NCI-H82 treated with DMSO at 0.1 percent for 48 hours (cell line): ENCODE results near the gene R3HDML.
A peak's percentile ranks its signal among the peaks of the same experiment; 100 is the strongest.

Source experiments
- DNase-seq: peaks from one replicate; lab custom pipeline; 2025; ENCODE audit not compliant: unreplicated experiment; lab: John Stamatoyannopoulos, UW

Gene R3HDML

GRCh38 chr20:44361021-44361420, 24.2 kb downstream of the R3HDML start:
- DNase-seq, result no peak

GRCh38 chr20:44362466-44362940, 25.7 kb downstream of the R3HDML start:
- DNase-seq, result no peak

GRCh38 chr20:44364068-44364467, 27.2 kb downstream of the R3HDML start:
- DNase-seq, result no peak

- DNase-seq, result no peak
Observed at GRCh38 chr20:44364780-44365179, 27.9 kb downstream of the R3HDML start.

- no peak for DNase-seq
Observed at GRCh38 chr20:44367746-44368145, 30.9 kb downstream of the R3HDML start.

GRCh38 chr20:44370639-44371218, 33.9 kb downstream of the R3HDML start:
- no peak for DNase-seq

- no peak for DNase-seq
Observed at GRCh38 chr20:44382641-44383040, 45.8 kb downstream of the R3HDML start.

- peak; percentile 30 for DNase-seq
Observed at GRCh38 chr20:44384423-44385027, 47.7 kb downstream of the R3HDML start.

- DNase-seq, result peak; percentile 61
Observed at GRCh38 chr20:44388466-44389023, 51.7 kb downstream of the R3HDML start.

- no peak for DNase-seq
Observed at GRCh38 chr20:44389871-44390270, 53.0 kb downstream of the R3HDML start.

GRCh38 chr20:44390280-44390679, 53.4 kb downstream of the R3HDML start:
- no peak for DNase-seq

GRCh38 chr20:44392088-44392775, 55.4 kb downstream of the R3HDML start:
- DNase-seq, result no peak

- no peak for DNase-seq
Observed at GRCh38 chr20:44392776-44393607, 56.1 kb downstream of the R3HDML start.

- no peak for DNase-seq
Observed at GRCh38 chr20:44393608-44394451, 57.0 kb downstream of the R3HDML start.

- DNase-seq, result no peak
Observed at GRCh38 chr20:44394452-44394701, 57.5 kb downstream of the R3HDML start.

GRCh38 chr20:44394702-44395460, 58.0 kb downstream of the R3HDML start:
- DNase-seq, result no peak

GRCh38 chr20:44395461-44396340, 58.9 kb downstream of the R3HDML start:
- DNase-seq, result no peak

- DNase-seq, result no peak
Observed at GRCh38 chr20:44396369-44397130, 59.7 kb downstream of the R3HDML start.
